NCI-H460 (cell line): ENCODE measurements around the gene AHRR. TPM values are rescaled to one million over a fixed set of nuclear protein-coding genes. Genes with fewer than 3 reads are reported as not detected.

Source experiments
- DNase-seq: peaks from one replicate; pipeline ENCODE4 v3.0.0-alpha.2; 2016; ENCODE audit warnings: low read depth; ENCODE audit errors: extremely low read depth
- total RNA-seq: library from RNA; depleted of rRNA; stranded (reverse); fragments of >200 nt; shearing (Covaris generic); gene quantifications from 2 replicates; pipeline ENCODE4 v1.2.3, GENCODE V29; 2014

AHRR gene
- total RNA-seq, 1 experiment from 2014 or later: 3.7 TPM

GRCh38 chr5:451587-452458, 130.3 kb downstream of the AHRR start:
- DNase-seq: no peak

GRCh38 chr5:452978-453710, 131.6 kb downstream of the AHRR start:
- no peak for DNase-seq

GRCh38 chr5:453725-454481, 132.4 kb downstream of the AHRR start:
- no peak for DNase-seq

- DNase-seq: no peak
Observed at GRCh38 chr5:454936-455335, 133.4 kb downstream of the AHRR start.

- DNase-seq: no peak
Observed at GRCh38 chr5:455806-456205, 134.3 kb downstream of the AHRR start.

GRCh38 chr5:456351-457194, 135.1 kb downstream of the AHRR start:
- DNase-seq: no peak

- no peak for DNase-seq
Observed at GRCh38 chr5:457195-457961, 135.9 kb downstream of the AHRR start.

- DNase-seq: no peak
Observed at GRCh38 chr5:458547-459353, 137.2 kb downstream of the AHRR start.

- no peak for DNase-seq
Observed at GRCh38 chr5:459562-460272, 138.2 kb downstream of the AHRR start.

- DNase-seq: no peak
Observed at GRCh38 chr5:460273-460625, 138.7 kb downstream of the AHRR start.

GRCh38 chr5:462051-462481, 140.6 kb downstream of the AHRR start:
- DNase-seq: no peak

- DNase-seq: no peak
Observed at GRCh38 chr5:463301-463700, 141.8 kb downstream of the AHRR start.

- DNase-seq: no peak
Observed at GRCh38 chr5:463952-464351, 142.4 kb downstream of the AHRR start.

- no peak for DNase-seq
Observed at GRCh38 chr5:464446-464842, 142.9 kb downstream of the AHRR start.

- no peak for DNase-seq
Observed at GRCh38 chr5:464843-465590, 143.5 kb downstream of the AHRR start.

- DNase-seq: no peak
Observed at GRCh38 chr5:465591-466403, 144.3 kb downstream of the AHRR start.
